ENCODE results near the gene SAMM50.
A peak's percentile ranks its signal among the peaks of the same experiment; 100 is the strongest.

The SAMM50 gene

DNA sequence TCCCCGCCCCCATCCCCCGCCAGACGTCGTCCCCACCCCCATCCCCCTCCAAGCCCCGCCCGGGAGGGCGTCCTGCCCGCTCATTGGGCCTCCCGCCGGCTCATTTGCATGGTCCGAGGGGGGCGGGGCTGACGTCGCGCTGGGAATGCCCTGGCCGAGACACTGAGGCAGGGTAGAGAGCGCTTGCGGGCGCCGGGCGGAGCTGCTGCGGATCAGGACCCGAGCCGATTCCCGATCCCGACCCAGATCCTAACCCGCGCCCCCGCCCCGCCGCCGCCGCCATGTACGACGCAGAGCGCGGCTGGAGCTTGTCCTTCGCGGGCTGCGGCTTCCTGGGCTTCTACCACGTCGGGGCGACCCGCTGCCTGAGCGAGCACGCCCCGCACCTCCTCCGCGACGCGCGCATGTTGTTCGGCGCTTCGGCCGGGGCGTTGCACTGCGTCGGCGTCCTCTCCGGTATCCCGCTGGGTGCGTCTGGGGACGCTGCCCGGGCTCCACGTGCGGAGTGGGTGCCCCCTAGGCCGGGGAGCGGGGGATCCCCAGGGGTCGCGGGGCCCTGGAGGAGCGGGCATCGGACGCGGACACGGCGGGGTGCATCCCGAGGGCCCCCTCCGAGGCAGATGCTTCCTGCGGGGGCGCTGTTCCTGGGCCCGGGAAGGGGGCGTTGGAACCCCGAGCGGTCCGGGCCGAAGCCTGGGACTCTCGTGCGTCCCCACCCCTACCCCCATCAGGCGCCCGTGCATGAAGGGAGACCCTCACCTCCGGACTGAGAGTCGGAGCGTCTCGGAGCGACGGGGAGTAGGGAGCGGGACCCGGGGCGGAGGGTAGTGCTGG lies 31.4 kb upstream of the SAMM50 start, which contains the start of gene PNPLA3:
TSS of gene PNPLA3 (plus strand) at position 175 of the 834 bp plus-strand sequence. CDS start at position 282, 107 bp downstream.
- TF ChIP-seq ZFP3 (CRISPR knock-in tag; IDR thresholded peaks at IDR 0.05) (0 out of 2 replicates have a peak, but pooled peaks have one; percentile 15), CSDC2 (CRISPR knock-in tag; IDR thresholded peaks at IDR 0.05) (no peak)
- ATAC-seq: peak; percentile 94

DNA sequence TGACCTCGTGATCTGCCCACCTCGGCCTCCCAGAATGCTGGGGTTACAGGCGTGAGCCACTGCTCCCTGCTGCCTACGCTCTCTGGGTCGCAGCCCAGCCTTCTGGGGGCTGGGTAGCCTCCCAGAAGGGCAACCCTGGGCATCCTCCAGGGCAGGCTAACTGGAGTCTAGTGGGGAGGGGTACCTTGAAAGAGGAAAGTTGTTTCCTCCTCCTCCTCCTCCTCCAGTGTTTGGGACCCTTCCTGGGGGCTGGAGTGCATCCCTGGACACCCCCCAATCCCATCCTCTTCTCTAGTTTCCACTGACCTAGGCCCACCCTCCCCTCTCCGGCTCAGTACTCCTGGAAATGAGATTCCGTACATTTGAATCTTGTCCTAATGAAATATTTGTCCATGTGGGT lies 30.4 kb upstream of the SAMM50 start:
- no peak for ATAC-seq

DNA sequence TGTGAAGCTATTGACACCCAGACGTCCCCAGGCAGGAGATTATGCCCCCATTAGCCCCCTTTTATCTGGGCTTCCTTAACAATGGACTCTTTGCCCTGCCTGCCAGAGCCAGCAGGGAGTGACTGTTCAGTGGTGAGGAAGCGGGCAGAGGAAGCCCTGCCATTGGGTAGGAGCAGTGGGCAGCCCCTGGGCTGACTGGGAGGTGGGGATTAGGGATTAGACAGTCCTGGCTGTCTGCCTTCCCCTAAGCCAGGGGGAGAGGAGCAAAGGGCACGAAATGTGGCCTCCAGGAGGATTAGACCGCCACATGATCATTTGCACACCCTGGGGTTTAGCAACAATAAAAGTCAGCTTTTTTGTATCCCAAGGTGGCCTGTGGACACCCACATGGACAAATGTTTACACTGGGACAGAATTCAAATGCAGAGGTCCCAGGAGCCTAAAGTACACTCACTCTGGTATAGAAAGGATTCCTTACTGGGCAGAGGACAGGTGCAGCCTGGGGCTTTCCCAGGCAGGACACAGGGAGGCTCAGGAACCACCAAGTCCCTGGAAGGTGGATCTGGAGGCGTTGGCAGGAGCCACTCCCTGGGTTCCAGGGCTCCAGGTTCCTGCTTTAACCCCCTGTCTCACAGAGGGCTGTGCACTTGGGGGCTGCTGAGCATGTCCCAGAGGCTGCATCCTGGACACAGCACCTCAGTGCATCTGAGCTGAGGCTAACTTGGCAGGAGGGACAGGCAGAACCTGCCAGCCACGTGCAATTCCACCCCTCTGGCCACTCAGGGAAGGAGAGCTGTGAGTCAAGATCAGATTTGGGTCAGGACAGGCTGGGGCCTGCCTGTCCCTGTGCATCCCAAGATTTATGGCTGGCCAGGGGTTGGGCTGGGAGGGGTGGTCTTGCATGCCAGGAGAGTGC lies 29.6 kb upstream of the SAMM50 start:
- TF ChIP-seq TOX (CRISPR knock-in tag; IDR thresholded peaks at IDR 0.05; ENCODE audit: borderline replicate concordance): no peak
- TF ChIP-seq SNAI2 (CRISPR knock-in tag; IDR thresholded peaks at IDR 0.05): no peak
- ATAC-seq: no peak

More for the DNA sequence above, 30.4 kb upstream of the SAMM50 start:
- no peak for TF ChIP-seq ZNF8 (CRISPR knock-in tag; IDR thresholded peaks at IDR 0.05)
- TF ChIP-seq, protein P1, sequence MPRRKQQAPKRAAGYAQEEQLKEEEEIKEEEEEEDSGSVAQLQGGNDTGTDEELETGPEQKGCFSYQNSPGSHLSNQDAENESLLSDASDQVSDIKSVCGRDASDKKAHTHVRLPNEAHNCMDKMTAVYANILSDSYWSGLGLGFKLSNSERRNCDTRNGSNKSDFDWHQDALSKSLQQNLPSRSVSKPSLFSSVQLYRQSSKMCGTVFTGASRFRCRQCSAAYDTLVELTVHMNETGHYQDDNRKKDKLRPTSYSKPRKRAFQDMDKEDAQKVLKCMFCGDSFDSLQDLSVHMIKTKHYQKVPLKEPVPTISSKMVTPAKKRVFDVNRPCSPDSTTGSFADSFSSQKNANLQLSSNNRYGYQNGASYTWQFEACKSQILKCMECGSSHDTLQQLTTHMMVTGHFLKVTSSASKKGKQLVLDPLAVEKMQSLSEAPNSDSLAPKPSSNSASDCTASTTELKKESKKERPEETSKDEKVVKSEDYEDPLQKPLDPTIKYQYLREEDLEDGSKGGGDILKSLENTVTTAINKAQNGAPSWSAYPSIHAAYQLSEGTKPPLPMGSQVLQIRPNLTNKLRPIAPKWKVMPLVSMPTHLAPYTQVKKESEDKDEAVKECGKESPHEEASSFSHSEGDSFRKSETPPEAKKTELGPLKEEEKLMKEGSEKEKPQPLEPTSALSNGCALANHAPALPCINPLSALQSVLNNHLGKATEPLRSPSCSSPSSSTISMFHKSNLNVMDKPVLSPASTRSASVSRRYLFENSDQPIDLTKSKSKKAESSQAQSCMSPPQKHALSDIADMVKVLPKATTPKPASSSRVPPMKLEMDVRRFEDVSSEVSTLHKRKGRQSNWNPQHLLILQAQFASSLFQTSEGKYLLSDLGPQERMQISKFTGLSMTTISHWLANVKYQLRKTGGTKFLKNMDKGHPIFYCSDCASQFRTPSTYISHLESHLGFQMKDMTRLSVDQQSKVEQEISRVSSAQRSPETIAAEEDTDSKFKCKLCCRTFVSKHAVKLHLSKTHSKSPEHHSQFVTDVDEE (CRISPR knock-in tag; IDR thresholded peaks at IDR 0.05): no peak

DNA sequence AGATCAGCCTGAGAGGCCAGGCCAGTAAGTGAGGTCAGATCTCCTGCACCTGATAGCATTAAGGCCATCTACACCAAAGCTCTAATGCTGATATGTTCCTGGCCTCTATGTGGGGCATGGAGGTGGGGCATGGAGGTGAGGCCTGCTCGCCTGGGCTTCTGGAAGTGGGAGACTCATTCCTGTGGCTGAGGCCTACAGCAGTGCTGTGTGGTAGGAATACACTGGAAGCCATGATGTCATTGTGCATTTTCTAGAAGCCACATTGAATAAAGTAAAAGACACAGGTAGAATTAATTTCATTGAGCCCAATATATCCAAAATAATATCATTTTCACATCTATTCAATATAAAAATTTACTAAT lies 28.9 kb upstream of the SAMM50 start:
- TF ChIP-seq SNAI2 (CRISPR knock-in tag; IDR thresholded peaks at IDR 0.05) (no peak), TCF4 (CRISPR knock-in tag; IDR thresholded peaks at IDR 0.05; ENCODE audit: borderline replicate concordance) (no peak)
- ATAC-seq: no peak

DNA sequence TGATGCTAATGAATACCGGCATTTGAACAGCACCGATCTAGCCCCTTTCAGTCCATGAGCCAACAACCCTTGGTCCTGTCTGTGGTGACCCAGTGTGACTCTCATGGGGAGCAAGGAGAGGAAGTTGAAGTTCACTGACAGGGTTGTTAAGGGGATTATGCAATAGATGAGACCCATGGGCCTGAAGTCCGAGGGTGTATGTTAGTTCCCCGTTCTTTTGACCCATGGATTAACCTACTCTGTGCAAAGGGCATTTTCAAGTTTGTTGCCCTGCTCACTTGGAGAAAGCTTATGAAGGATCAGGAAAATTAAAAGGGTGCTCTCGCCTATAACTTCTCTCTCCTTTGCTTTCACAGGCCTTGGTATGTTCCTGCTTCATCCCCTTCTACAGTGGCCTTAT lies 26.8 kb upstream of the SAMM50 start:
- ATAC-seq: no peak
- TF ChIP-seq, protein P2, sequence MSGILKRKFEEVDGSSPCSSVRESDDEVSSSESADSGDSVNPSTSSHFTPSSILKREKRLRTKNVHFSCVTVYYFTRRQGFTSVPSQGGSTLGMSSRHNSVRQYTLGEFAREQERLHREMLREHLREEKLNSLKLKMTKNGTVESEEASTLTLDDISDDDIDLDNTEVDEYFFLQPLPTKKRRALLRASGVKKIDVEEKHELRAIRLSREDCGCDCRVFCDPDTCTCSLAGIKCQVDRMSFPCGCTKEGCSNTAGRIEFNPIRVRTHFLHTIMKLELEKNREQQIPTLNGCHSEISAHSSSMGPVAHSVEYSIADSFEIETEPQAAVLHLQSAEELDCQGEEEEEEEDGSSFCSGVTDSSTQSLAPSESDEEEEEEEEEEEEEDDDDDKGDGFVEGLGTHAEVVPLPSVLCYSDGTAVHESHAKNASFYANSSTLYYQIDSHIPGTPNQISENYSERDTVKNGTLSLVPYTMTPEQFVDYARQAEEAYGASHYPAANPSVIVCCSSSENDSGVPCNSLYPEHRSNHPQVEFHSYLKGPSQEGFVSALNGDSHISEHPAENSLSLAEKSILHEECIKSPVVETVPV (CRISPR knock-in tag; IDR thresholded peaks at IDR 0.05): no peak
- no peak for TF ChIP-seq ZC3H10 (CRISPR knock-in tag; IDR thresholded peaks at IDR 0.05)
- no peak for TF ChIP-seq TOX (CRISPR knock-in tag; IDR thresholded peaks at IDR 0.05; ENCODE audit: borderline replicate concordance)
- no peak for TF ChIP-seq ARNTL (CRISPR knock-in tag; IDR thresholded peaks at IDR 0.05; ENCODE audit: borderline replicate concordance, low read depth)
- no peak for TF ChIP-seq PPARA (CRISPR knock-in tag; IDR thresholded peaks at IDR 0.05; ENCODE audit: borderline replicate concordance)
- no peak for TF ChIP-seq ZNF565 (CRISPR knock-in tag; conservative IDR thresholded peaks at IDR 0.05; ENCODE audit: low read depth)
- TF ChIP-seq ZNF8 (CRISPR knock-in tag; IDR thresholded peaks at IDR 0.05): no peak
- TF ChIP-seq ESRRG (CRISPR knock-in tag; IDR thresholded peaks at IDR 0.05): no peak

DNA sequence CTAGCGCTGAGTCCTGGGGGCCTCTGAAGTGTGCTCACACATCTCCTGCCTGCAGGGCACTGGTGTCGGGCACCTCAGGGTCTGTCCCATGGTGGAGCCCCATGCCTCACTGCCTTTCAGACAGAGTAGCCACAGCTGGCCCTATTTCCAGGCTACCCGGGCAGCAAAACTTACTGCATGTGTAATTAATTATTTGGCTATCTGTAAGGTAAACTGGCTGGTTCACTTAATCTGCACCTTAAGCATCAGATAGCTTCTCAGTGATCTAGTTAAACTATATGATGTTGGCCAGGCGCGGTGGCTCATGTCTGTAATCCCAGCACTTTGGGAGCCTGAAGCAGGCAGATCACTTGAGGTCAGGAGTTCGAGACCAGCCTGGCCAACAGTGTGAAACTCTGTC lies 26.3 kb upstream of the SAMM50 start:
- no peak for ATAC-seq
- no peak for TF ChIP-seq ISL1 (CRISPR knock-in tag; IDR thresholded peaks at IDR 0.05)
- TF ChIP-seq TOX (CRISPR knock-in tag; IDR thresholded peaks at IDR 0.05; ENCODE audit: borderline replicate concordance): no peak
- TF ChIP-seq, protein P2 (CRISPR knock-in tag; IDR thresholded peaks at IDR 0.05): no peak
- no peak for TF ChIP-seq ZFP3 (CRISPR knock-in tag; IDR thresholded peaks at IDR 0.05)
- TF ChIP-seq GLIS3 (CRISPR knock-in tag; IDR thresholded peaks at IDR 0.05): no peak
- no peak for TF ChIP-seq BACH2 (CRISPR knock-in tag; IDR thresholded peaks at IDR 0.05; ENCODE audit: borderline replicate concordance)
- TF ChIP-seq TCF4 (CRISPR knock-in tag; IDR thresholded peaks at IDR 0.05; ENCODE audit: borderline replicate concordance): peak; percentile 80; the same call in 1 of the 2 replicates
- TF ChIP-seq ZNF70 (CRISPR knock-in tag; IDR thresholded peaks at IDR 0.05): no peak

Data from SK-N-SH treated with all-trans-retinoic acid at 6 μM for 48 hours (cell line).